Measurements from ENCODE around the gene LMF1.
"Not testable (repeated sequence)": the region's sequence is repeated elsewhere in the genome, so short reads cannot be mapped to it uniquely, and the experiment has no call there.

The LMF1 gene

GRCh38 chr16:869823-870641 is 100.8 kb downstream of the LMF1 start:
- no peak for DNase-seq (ENCODE audit: low read depth in 2 of 2)

GRCh38 chr16:868846-869822 is 101.7 kb downstream of the LMF1 start:
- no peak for DNase-seq (ENCODE audit: low read depth in 2 of 2)

- no peak for DNase-seq (ENCODE audit: low read depth in 2 of 2)
Observed at GRCh38 chr16:868386-868755, 102.4 kb downstream of the LMF1 start.

- DNase-seq (ENCODE audit: low read depth in 2 of 2): no peak
Observed at GRCh38 chr16:867421-868385, 103.1 kb downstream of the LMF1 start.

GRCh38 chr16:866252-866896 is 104.4 kb downstream of the LMF1 start:
- DNase-seq (ENCODE audit: low read depth in 2 of 2): no peak

- no peak for DNase-seq (ENCODE audit: low read depth in 2 of 2)
Observed at GRCh38 chr16:865026-865425, 105.8 kb downstream of the LMF1 start.

GRCh38 chr16:861446-861845 is 109.3 kb downstream of the LMF1 start:
- DNase-seq (ENCODE audit: low read depth in 2 of 2): no peak

GRCh38 chr16:860891-861290 is 109.9 kb downstream of the LMF1 start:
- no peak for DNase-seq (ENCODE audit: low read depth in 2 of 2)

- DNase-seq (ENCODE audit: low read depth in 2 of 2): not testable (repeated sequence)
Observed at GRCh38 chr16:858971-859370, 111.8 kb downstream of the LMF1 start.

- not testable (repeated sequence) for DNase-seq (ENCODE audit: low read depth in 2 of 2)
Observed at GRCh38 chr16:858441-858840, 112.3 kb downstream of the LMF1 start.

GRCh38 chr16:856811-857210 is 114.0 kb downstream of the LMF1 start:
- no peak for DNase-seq (ENCODE audit: low read depth in 2 of 2)

GRCh38 chr16:856101-856500 is 114.7 kb downstream of the LMF1 start:
- no peak for DNase-seq (ENCODE audit: low read depth in 2 of 2)

- no peak for DNase-seq (ENCODE audit: low read depth in 2 of 2)
Observed at GRCh38 chr16:855471-855870, 115.3 kb downstream of the LMF1 start.

- no peak for DNase-seq (ENCODE audit: low read depth in 2 of 2)
Observed at GRCh38 chr16:854808-855410, 115.9 kb downstream of the LMF1 start.

- DNase-seq (ENCODE audit: low read depth in 2 of 2): no peak
Observed at GRCh38 chr16:853981-854807, 116.6 kb downstream of the LMF1 start.

- DNase-seq (ENCODE audit: low read depth in 2 of 2): no peak
Observed at GRCh38 chr16:853306-853705, 117.5 kb downstream of the LMF1 start.

- no peak for DNase-seq (ENCODE audit: low read depth in 2 of 2)
Observed at GRCh38 chr16:852451-853185, 118.2 kb downstream of the LMF1 start.

- DNase-seq (ENCODE audit: low read depth in 2 of 2): no peak
Observed at GRCh38 chr16:851871-852270, 118.9 kb downstream of the LMF1 start.

- no peak for DNase-seq (ENCODE audit: low read depth in 2 of 2)
Observed at GRCh38 chr16:851209-851810, 119.5 kb downstream of the LMF1 start.

Data from stimulated activated CD8-positive, alpha-beta memory T cell treated with anti-CD3 and anti-CD28 coated beads, Interleukin-7, amount 100 ng/mL, for 1 hour (primary cell).